ENCODE data around the gene TMEM242. TPM values are rescaled to one million over a fixed set of nuclear protein-coding genes. Genes with fewer than 3 reads are reported as not detected.

The TMEM242 gene
- total RNA-seq, 1 donor from 2014 or later = 9.9 TPM

DNA sequence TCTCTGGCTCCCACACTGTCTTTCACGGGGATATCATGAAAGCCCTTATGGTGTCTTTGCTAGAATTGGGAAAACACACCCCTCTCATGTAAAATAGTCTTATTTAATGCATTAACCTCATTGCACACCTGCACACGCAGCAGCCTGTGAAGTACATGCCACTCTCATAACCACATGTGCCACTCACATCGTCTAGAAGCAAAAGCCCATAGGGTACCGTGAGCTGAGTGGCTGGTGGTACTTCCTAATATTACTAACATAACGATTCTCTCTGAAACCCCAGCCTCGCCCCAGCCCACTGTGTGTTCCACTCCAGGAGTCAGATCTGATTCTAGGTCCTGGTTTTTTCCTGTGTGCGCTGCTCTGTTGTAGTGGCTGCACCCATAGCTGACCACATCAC lies 9.5 kb upstream of the TMEM242 start:
- intact Hi-C loops (cut with DNase I) = no loop called here
- no peaks in the 10 kb centered on the region for H3K36me3 ChIP-seq
- no peak for ATAC-seq

GRCh38 chr6:157330831-157331230 lies 7.5 kb upstream of the TMEM242 start:
- Histone ChIP-seq H3K27ac (no peak overlapping the region), H3K27me3 (peaks cover 27% of the 10 kb centered on the region), H3K36me3 (no peaks in the 10 kb centered on the region), H3K4me1 (no peaks in the 10 kb centered on the region), H3K4me3 (no peak overlapping the region), H3K9me3 (no peaks in the 10 kb centered on the region)
- intact Hi-C loops (cut with DNase I) = no loop called here
- ATAC-seq (no peak), DNase-seq (no peak)
- TF ChIP-seq, protein P1, sequence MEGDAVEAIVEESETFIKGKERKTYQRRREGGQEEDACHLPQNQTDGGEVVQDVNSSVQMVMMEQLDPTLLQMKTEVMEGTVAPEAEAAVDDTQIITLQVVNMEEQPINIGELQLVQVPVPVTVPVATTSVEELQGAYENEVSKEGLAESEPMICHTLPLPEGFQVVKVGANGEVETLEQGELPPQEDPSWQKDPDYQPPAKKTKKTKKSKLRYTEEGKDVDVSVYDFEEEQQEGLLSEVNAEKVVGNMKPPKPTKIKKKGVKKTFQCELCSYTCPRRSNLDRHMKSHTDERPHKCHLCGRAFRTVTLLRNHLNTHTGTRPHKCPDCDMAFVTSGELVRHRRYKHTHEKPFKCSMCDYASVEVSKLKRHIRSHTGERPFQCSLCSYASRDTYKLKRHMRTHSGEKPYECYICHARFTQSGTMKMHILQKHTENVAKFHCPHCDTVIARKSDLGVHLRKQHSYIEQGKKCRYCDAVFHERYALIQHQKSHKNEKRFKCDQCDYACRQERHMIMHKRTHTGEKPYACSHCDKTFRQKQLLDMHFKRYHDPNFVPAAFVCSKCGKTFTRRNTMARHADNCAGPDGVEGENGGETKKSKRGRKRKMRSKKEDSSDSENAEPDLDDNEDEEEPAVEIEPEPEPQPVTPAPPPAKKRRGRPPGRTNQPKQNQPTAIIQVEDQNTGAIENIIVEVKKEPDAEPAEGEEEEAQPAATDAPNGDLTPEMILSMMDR (IDR thresholded peaks at IDR 0.05) = no peak

More for the DNA sequence above, 9.5 kb upstream of the TMEM242 start:
- H3K4me3 ChIP-seq = no peak overlapping the region
- no peaks in the 10 kb centered on the region for H3K4me1 ChIP-seq
- H3K9me3 ChIP-seq = no peaks in the 10 kb centered on the region
- H3K27ac ChIP-seq = no peak overlapping the region
- DNase-seq = no peak
- H3K27me3 ChIP-seq = peaks cover 27% of the 10 kb centered on the region
- TF ChIP-seq, protein P1 (IDR thresholded peaks at IDR 0.05) = no peak

- Histone ChIP-seq H3K4me3 (no peak overlapping the region), H3K4me1 (no peaks in the 10 kb centered on the region), H3K27me3 (peaks cover 27% of the 10 kb centered on the region), H3K36me3 (no peaks in the 10 kb centered on the region), H3K9me3 (no peaks in the 10 kb centered on the region), H3K27ac (no peak overlapping the region)
- intact Hi-C loops (cut with DNase I) = no loop called here
- ATAC-seq = no peak
- TF ChIP-seq, protein P1 (IDR thresholded peaks at IDR 0.05) = no peak
- DNase-seq = no peak
These were observed 6.5 kb upstream of the TMEM242 start for GRCh38 chr6:157329829-157330228.

- H3K9me3 ChIP-seq = no peaks in the 10 kb centered on the region
- DNase-seq (no peak), ATAC-seq (no peak)
- peaks cover 25% of the 10 kb centered on the region for H3K27me3 ChIP-seq
- no peaks in the 10 kb centered on the region for H3K36me3 ChIP-seq
- H3K4me1 ChIP-seq = peaks cover 6% of the 10 kb centered on the region
- H3K4me3 ChIP-seq = no peak overlapping the region
- intact Hi-C loops (cut with DNase I) = no loop called here
- no peak overlapping the region for H3K27ac ChIP-seq
- TF ChIP-seq, protein P1 (IDR thresholded peaks at IDR 0.05) = no peak
These were observed 4.9 kb upstream of the TMEM242 start for GRCh38 chr6:157328108-157328692.

DNA sequence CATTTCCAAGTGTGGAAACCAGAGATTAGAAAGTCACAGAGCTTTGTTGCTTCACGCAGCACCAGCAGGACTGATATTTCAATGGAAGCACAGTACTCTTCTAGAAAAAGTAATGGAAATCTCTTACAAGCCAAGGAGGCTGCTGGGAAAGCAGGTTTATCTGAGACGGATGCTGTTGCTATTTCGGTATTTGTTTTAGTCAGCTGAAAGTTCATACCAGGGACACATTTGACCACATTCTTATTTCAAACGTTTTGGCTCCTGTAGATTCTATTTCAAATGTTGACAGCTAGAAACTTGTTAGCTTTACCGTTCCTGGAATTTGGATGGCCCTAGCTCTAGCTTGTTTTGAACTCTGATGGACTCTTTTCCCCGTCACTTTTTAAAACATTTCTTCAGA lies 3.7 kb upstream of the TMEM242 start:
- no peak for ATAC-seq

More for the DNA sequence above, 3.7 kb upstream of the TMEM242 start:
- Histone ChIP-seq H3K27ac (no peak overlapping the region), H3K4me3 (no peak overlapping the region), H3K36me3 (no peaks in the 10 kb centered on the region), H3K27me3 (peaks cover 15% of the 10 kb centered on the region), H3K9me3 (no peaks in the 10 kb centered on the region), H3K4me1 (peaks cover 15% of the 10 kb centered on the region)
- intact Hi-C loops (cut with DNase I) = no loop called here
- no peak for DNase-seq
- TF ChIP-seq, protein P1 (IDR thresholded peaks at IDR 0.05) = no peak

All from upper lobe of right lung (tissue), 1 donor.